GM23338 (cell line): ENCODE results near the gene FAM53B. TPM values are rescaled to one million over a fixed set of nuclear protein-coding genes. Genes with fewer than 3 reads are reported as not detected.
"Not testable (repeated sequence)": the region's sequence is repeated elsewhere in the genome, so short reads cannot be mapped to it uniquely, and the experiment has no call there.

Experiments used
- ATAC-seq: fragments of 200-7000 bp; cut with Tn5 transposase; 3 replicates; pipeline ENCODE4 v1.9.1; 2020
- DNase-seq: peaks from one replicate; pipeline ENCODE4 v3.0.0-alpha.2; 2015; ENCODE audit warnings: low spot score
- H2AFZ ChIP-seq: fragments of 200-600 bp; sonication (generic); 2 replicates; pipeline ENCODE4 v1.8.0; 2016; ENCODE audit warnings: antibody characterized with exemption, mild to moderate bottlenecking, moderate library complexity
- H3F3A ChIP-seq: fragments of 200-600 bp; sonication (generic); replicated peaks from 2 replicates; pipeline ENCODE4 v1.8.0; 2017; ENCODE audit warnings: antibody characterized with exemption, mixed run types, low read depth
- H3K27ac ChIP-seq: fragments of 200-600 bp; sonication (generic); 2 replicates; pipeline ENCODE4 v1.6.1; 2016; ENCODE audit warnings: low read depth
- H3K27me3 ChIP-seq: fragments of 200-600 bp; sonication (generic); 2 replicates; pipeline ENCODE4 v1.8.0; 2016; ENCODE audit warnings: mild to moderate bottlenecking, mixed run types, moderate library complexity; ENCODE audit not compliant: insufficient read depth
- H3K36me3 ChIP-seq: fragments of 200-600 bp; sonication (generic); 2 replicates; pipeline ENCODE4 v1.8.0; 2016; ENCODE audit warnings: mild to moderate bottlenecking; ENCODE audit not compliant: insufficient read depth
- H3K4me1 ChIP-seq: fragments of 200-600 bp; sonication (generic); 2 replicates; pipeline ENCODE4 v1.8.0; 2016; ENCODE audit warnings: mild to moderate bottlenecking, moderate library complexity; ENCODE audit not compliant: insufficient read depth
- H3K4me2 ChIP-seq: fragments of 200-600 bp; sonication (generic); 2 replicates; pipeline ENCODE4 v1.7.1; 2017; ENCODE audit warnings: mixed run types
- H3K4me3 ChIP-seq: fragments of 200-600 bp; sonication (generic); 2 replicates; pipeline ENCODE4 v1.6.1; 2016; ENCODE audit warnings: mixed run types
- H3K79me2 ChIP-seq: fragments of 200-600 bp; sonication (generic); replicated peaks from 2 replicates; pipeline ENCODE4 v1.8.0; 2017; ENCODE audit warnings: mild to moderate bottlenecking; ENCODE audit not compliant: insufficient read depth
- H3K9me2 ChIP-seq: fragments of 200-600 bp; sonication (generic); 2 replicates; pipeline ENCODE4 v1.8.0; 2017; ENCODE audit not compliant: insufficient read depth
- H4K20me1 ChIP-seq: fragments of 200-600 bp; sonication (generic); replicated peaks from 2 replicates; pipeline ENCODE4 v1.8.0; 2017; ENCODE audit warnings: mild to moderate bottlenecking; ENCODE audit not compliant: insufficient read depth
- H3K27ac Mint-ChIP-seq: 2 replicates; pipeline ENCODE4 v1.8.0; 2020; ENCODE audit warnings: inconsistent platforms, mild to moderate bottlenecking, moderate library complexity, mixed read lengths
- H3K27me3 Mint-ChIP-seq: 3 replicates; pipeline ENCODE4 v1.8.0; 2022; ENCODE audit warnings: low read depth, mild to moderate bottlenecking, moderate library complexity, mixed read lengths, inconsistent platforms; ENCODE audit not compliant: insufficient read depth, poor library complexity
- H3K36me3 Mint-ChIP-seq: 3 replicates; pipeline ENCODE4 v1.8.0; 2021; ENCODE audit warnings: low read depth, mild to moderate bottlenecking, inconsistent platforms, moderate library complexity, mixed read lengths
- H3K4me1 Mint-ChIP-seq: 3 replicates; pipeline ENCODE4 v1.8.0; 2020; ENCODE audit warnings: mild to moderate bottlenecking, inconsistent platforms, mixed read lengths
- H3K4me3 Mint-ChIP-seq: 3 replicates; pipeline ENCODE4 v1.8.0; 2021; ENCODE audit warnings: moderate library complexity, mild to moderate bottlenecking, inconsistent platforms, mixed read lengths
- H3K9me3 Mint-ChIP-seq: 3 replicates; pipeline ENCODE4 v1.8.0; 2020; ENCODE audit warnings: moderate library complexity, mild to moderate bottlenecking, inconsistent platforms, mixed read lengths
- CREB1 ChIP-seq: fragments of 250-450 bp; sonication (Bioruptor Pico); IDR thresholded peaks from 2 replicates; pipeline ENCODE4 v1.5.0; 2020; ENCODE audit warnings: low read depth, mild to moderate bottlenecking, moderate library complexity
- CTCF ChIP-seq, 2 experiments: fragments of 200-600 bp in 1 of 2; sonication (generic) in 1 of 2; conservative IDR thresholded peaks; 2 replicates each; pipeline versions ENCODE4 v1.5.1 to v1.6.1; 2016 to 2017; ENCODE audit warnings: antibody characterized with exemption in 2 of 2, low read depth in 2 of 2, mild to moderate bottlenecking in 2 of 2, moderate library complexity in 1 of 2
- ETS1 ChIP-seq: IDR thresholded peaks from 2 replicates; pipeline ENCODE4 v1.6.1; 2016; ENCODE audit warnings: antibody characterized with exemption
- EZH2 ChIP-seq: fragments of 200-600 bp; sonication (generic); IDR thresholded peaks from one replicate; pipeline ENCODE4 v1.8.0; 2017; ENCODE audit warnings: antibody characterized with exemption, mild to moderate bottlenecking, low read depth; ENCODE audit not compliant: unreplicated experiment
- EZH2phosphoT487 ChIP-seq: fragments of 200-600 bp; sonication (generic); IDR thresholded peaks from one replicate; pipeline ENCODE4 v1.8.1; 2018; ENCODE audit warnings: antibody characterized with exemption; ENCODE audit not compliant: unreplicated experiment
- JUNB ChIP-seq: IDR thresholded peaks from one replicate; pipeline ENCODE4 v1.6.1; 2016; ENCODE audit warnings: antibody characterized with exemption; ENCODE audit not compliant: unreplicated experiment
- NANOG ChIP-seq: IDR thresholded peaks from 2 replicates; pipeline ENCODE4 v1.6.1; 2016; ENCODE audit warnings: antibody characterized with exemption, borderline replicate concordance
- POLR2AphosphoS5 ChIP-seq: IDR thresholded peaks from 2 replicates; pipeline ENCODE4 v1.6.1; 2016; ENCODE audit warnings: antibody characterized with exemption, low read depth
- REST ChIP-seq: IDR thresholded peaks from one replicate; pipeline ENCODE4 v1.6.1; 2018; ENCODE audit warnings: antibody characterized with exemption; ENCODE audit not compliant: unreplicated experiment
- STAT1 ChIP-seq: IDR thresholded peaks from one replicate; pipeline ENCODE4 v1.6.1; 2016; ENCODE audit warnings: antibody characterized with exemption; ENCODE audit not compliant: unreplicated experiment
- ZNF114 ChIP-seq: fragments of 250-450 bp; sonication (Bioruptor Pico); IDR thresholded peaks from 2 replicates; pipeline ENCODE4 v1.5.0; 2020; ENCODE audit warnings: mild to moderate bottlenecking, moderate library complexity
- ZNF331 ChIP-seq: fragments of 250-450 bp; sonication (Bioruptor Pico); IDR thresholded peaks from 2 replicates; pipeline ENCODE4 v1.5.0; 2020; ENCODE audit warnings: low read depth, mild to moderate bottlenecking, moderate library complexity
- polyA plus RNA-seq: library from polyadenylated mRNA; unstranded; fragments of >200 nt; fragmentation: Nextera tagmentation; extraction: Ambion mirVana; gene quantifications from 2 replicates; pipeline ENCODE4 v1.2.1, GENCODE V29; 2016
- total RNA-seq: library from RNA; depleted of rRNA; stranded (reverse); fragments of >200 nt; shearing (Covaris generic); gene quantifications from 2 replicates; pipeline ENCODE4 v1.2.3, GENCODE V29; 2014

The FAM53B gene
- total and polyA plus RNA-seq, 2 experiments from 2014 or later: 3.0 to 20.3 TPM

GRCh38 chr10:124588341-124588735 lies 155.8 kb downstream of the FAM53B start:
- H3K27ac Mint-ChIP-seq, H3K4me3 Mint-ChIP-seq, H3K79me2 ChIP-seq, H3K9me2 ChIP-seq, H3F3A ChIP-seq, H3K36me3 Mint-ChIP-seq, H3K27ac ChIP-seq, ATAC-seq, DNase-seq, H3K27me3 Mint-ChIP-seq, H3K27me3 ChIP-seq, H3K4me3 ChIP-seq, H3K36me3 ChIP-seq, H4K20me1 ChIP-seq, H3K4me1 ChIP-seq, H3K9me3 Mint-ChIP-seq, H3K4me2 ChIP-seq, H3K4me1 Mint-ChIP-seq, H2AFZ ChIP-seq: not testable (repeated sequence)

- Histone ChIP-seq H4K20me1 (no peaks in the 10 kb centered on the region), H3K36me3 (no peaks in the 10 kb centered on the region), H3K4me3 (no peak overlapping the region), H3K27ac (no peak overlapping the region), H3F3A (no peaks in the 10 kb centered on the region), H3K4me1 (no peaks in the 10 kb centered on the region), H2AFZ (no peak overlapping the region), H3K4me2 (no peak overlapping the region), H3K27me3 (no peaks in the 10 kb centered on the region), H3K9me2 (no peaks in the 10 kb centered on the region), H3K79me2 (no peaks in the 10 kb centered on the region)
- Mint-ChIP-seq H3K4me1 (no peaks in the 10 kb centered on the region; the same call in 2 of the 3 replicates), H3K36me3 (no peaks in the 10 kb centered on the region; the same call in 2 of the 3 replicates), H3K9me3 (no peaks in the 10 kb centered on the region; the same call in 1 of the 3 replicates), H3K27me3 (peaks cover 5% of the 10 kb centered on the region), H3K4me3 (no peak overlapping the region), H3K27ac (no peak overlapping the region)
- no peak for DNase-seq
- TF ChIP-seq ETS1: no peak
- TF ChIP-seq REST: no peak
- TF ChIP-seq CREB1 (CRISPR knock-in tag): no peak
- no peak for TF ChIP-seq JUNB
- no peak for TF ChIP-seq EZH2
- TF ChIP-seq NANOG: no peak
- TF ChIP-seq POLR2AphosphoS5: no peak
- TF ChIP-seq EZH2phosphoT487: no peak
- no peak for TF ChIP-seq ZNF331 (CRISPR knock-in tag)
- no peak for TF ChIP-seq CTCF (conservative IDR thresholded peaks at IDR 0.05; ENCODE audit: low read depth in 2 of 2)
- TF ChIP-seq ZNF114 (CRISPR knock-in tag): no peak
- TF ChIP-seq STAT1: no peak
- ATAC-seq: no peak
Measured at GRCh38 chr10:124587811-124588211, 156.4 kb downstream of the FAM53B start.
